IMR-90 (cell line): ENCODE results near the gene VAV1. TPM values are rescaled to one million over a fixed set of nuclear protein-coding genes. Genes with fewer than 3 reads are reported as not detected.

Experiments
- ATAC-seq: fragments of 200-7000 bp; cut with Tn5 transposase; 2 replicates; pipeline ENCODE4 v1.9.1; 2020; ENCODE audit warnings: low read depth, mild to moderate bottlenecking, moderate library complexity
- BruUV-seq: library from RNA; stranded (reverse); fragments of 400-500 nt; replicated peaks from 2 replicates; lab custom pipeline; 2021; lab: Mats Ljungman, UMichigan
- CTCF ChIA-PET: fragments of 300-600 bp; formaldehyde crosslinking; extraction: SDS; loops from one replicate; lab custom pipeline; 2021; ENCODE audit warnings: antibody characterized with exemption; lab: Yijun Ruan, JAX
- POLR2A ChIA-PET: fragments of 300-600 bp; sonication (Branson Sonifier 250); formaldehyde crosslinking; loops from one replicate; lab custom pipeline; 2022; ENCODE audit warnings: antibody characterized with exemption; ENCODE audit not compliant: unreplicated experiment; lab: Charles Lee
- DNase-seq: peaks from one replicate; pipeline ENCODE4 v3.0.0; 2013
- H2AFZ ChIP-seq: replicated peaks from 2 replicates; pipeline ENCODE3; 2013; ENCODE audit warnings: low read length, mild to moderate bottlenecking; ENCODE audit not compliant: poor library complexity
- H2AK5ac ChIP-seq: 2 replicates; pipeline ENCODE4 v1.6.1; 2013; ENCODE audit warnings: low read depth, low read length, inconsistent platforms
- H2AK9ac ChIP-seq: replicated peaks from 2 replicates; pipeline ENCODE3; 2013; ENCODE audit warnings: mild to moderate bottlenecking, low read depth, low read length, moderate library complexity; ENCODE audit not compliant: poor library complexity
- H2BK120ac ChIP-seq: 2 replicates; pipeline ENCODE4 v1.6.1; 2013; ENCODE audit warnings: low read depth, low read length, inconsistent platforms
- H2BK15ac ChIP-seq: 3 replicates; pipeline ENCODE4 v1.6.1; 2013; ENCODE audit warnings: low read depth, low read length, inconsistent platforms
- H2BK20ac ChIP-seq: 2 replicates; pipeline ENCODE4 v1.6.1; 2013; ENCODE audit warnings: low read depth, mild to moderate bottlenecking, inconsistent platforms, low read length, moderate library complexity
- H2BK5ac ChIP-seq: 2 replicates; pipeline ENCODE4 v1.6.1; 2013; ENCODE audit warnings: mild to moderate bottlenecking, low read depth, low read length, inconsistent platforms; ENCODE audit not compliant: poor library complexity, severe bottlenecking
- H3K14ac ChIP-seq: replicated peaks from 2 replicates; pipeline ENCODE4 v1.6.1; 2013; ENCODE audit warnings: low read depth, low read length, inconsistent platforms
- H3K18ac ChIP-seq: 2 replicates; pipeline ENCODE4 v1.6.1; 2013; ENCODE audit warnings: low read depth, low read length, control low read depth
- H3K23ac ChIP-seq: 2 replicates; pipeline ENCODE4 v1.6.1; 2013; ENCODE audit warnings: low read depth, low read length, inconsistent platforms
- H3K27ac ChIP-seq: 2 replicates; pipeline ENCODE4 v1.5.1; 2013; ENCODE audit warnings: mild to moderate bottlenecking, control low read depth, low read length; ENCODE audit not compliant: insufficient read depth
- H3K27me3 ChIP-seq: 2 replicates; pipeline ENCODE4 v1.6.1; 2013; ENCODE audit warnings: low read length; ENCODE audit not compliant: control insufficient read depth, insufficient read depth
- H3K36me3 ChIP-seq: 2 replicates; pipeline ENCODE4 v1.6.1; 2013; ENCODE audit warnings: low read length, mixed read lengths; ENCODE audit not compliant: control insufficient read depth, insufficient read depth
- H3K4ac ChIP-seq: 2 replicates; pipeline ENCODE4 v1.6.1; 2013; ENCODE audit warnings: low read depth, low read length, inconsistent platforms
- H3K4me1 ChIP-seq: 2 replicates; pipeline ENCODE4 v1.6.1; 2013; ENCODE audit warnings: low read length, mixed read lengths; ENCODE audit not compliant: control insufficient read depth, insufficient read depth
- H3K4me2 ChIP-seq: 2 replicates; pipeline ENCODE4 v1.6.1; 2013; ENCODE audit warnings: low read depth, mild to moderate bottlenecking, control low read depth, low read length, moderate library complexity
- H3K4me3 ChIP-seq: 2 replicates; pipeline ENCODE4 v1.5.1; 2013; ENCODE audit warnings: low read depth, mild to moderate bottlenecking, control low read depth, low read length, moderate library complexity; ENCODE audit not compliant: insufficient read depth
- H3K56ac ChIP-seq: 2 replicates; pipeline ENCODE4 v1.6.1; 2013; ENCODE audit warnings: low read length, inconsistent platforms; ENCODE audit not compliant: insufficient read depth; ENCODE audit errors: extremely low read depth
- H3K79me1 ChIP-seq, 2 experiments: 2 replicates each; pipeline ENCODE4 v1.6.1; 2013; ENCODE audit warnings: low read length in 2 of 2, inconsistent platforms in 1 of 2, low read depth in 1 of 2
- H3K9ac ChIP-seq: 2 replicates; pipeline ENCODE4 v1.6.1; 2013; ENCODE audit warnings: low read depth, low read length, control low read depth
- H3K9me1 ChIP-seq: 2 replicates; pipeline ENCODE4 v1.6.1; 2013; ENCODE audit warnings: low read length, inconsistent platforms; ENCODE audit not compliant: insufficient read depth
- H3K9me3 ChIP-seq: 2 replicates; pipeline ENCODE4 v1.6.1; 2013; ENCODE audit warnings: low read length; ENCODE audit not compliant: control insufficient read depth, insufficient read depth
- H4K20me1 ChIP-seq: 2 replicates; pipeline ENCODE4 v1.6.1; 2013; ENCODE audit warnings: low read length, inconsistent platforms; ENCODE audit not compliant: insufficient read depth
- H4K5ac ChIP-seq: 2 replicates; pipeline ENCODE4 v1.6.1; 2013; ENCODE audit warnings: mild to moderate bottlenecking, low read depth, low read length, control low read depth
- H4K8ac ChIP-seq, 2 experiments: 2 replicates each; pipeline ENCODE4 v1.6.1; 2013; ENCODE audit warnings: low read depth in 2 of 2, low read length in 2 of 2, control low read depth in 1 of 2, inconsistent platforms in 1 of 2
- H4K91ac ChIP-seq: 2 replicates; pipeline ENCODE4 v1.6.1; 2013; ENCODE audit warnings: low read depth, low read length, inconsistent platforms; ENCODE audit not compliant: insufficient read depth
- BHLHE40 ChIP-seq: fragments of 150-350 bp; IDR thresholded peaks from 2 replicates; pipeline ENCODE4 v1.6.1; 2016; ENCODE audit warnings: mild to moderate bottlenecking, low read depth, low read length
- CEBPB ChIP-seq: IDR thresholded peaks from 2 replicates; pipeline ENCODE4 v1.6.1; 2012; ENCODE audit warnings: low read depth, low read length, improper control_type of control experiment
- CHD1 ChIP-seq: IDR thresholded peaks from 2 replicates; pipeline ENCODE4 v1.6.1; 2012; ENCODE audit warnings: low read depth, low read length, improper control_type of control experiment
- FOS ChIP-seq: fragments of 150-350 bp; IDR thresholded peaks from 2 replicates; pipeline ENCODE4 v1.6.1; 2016; ENCODE audit warnings: low read depth, low read length
- MAFK ChIP-seq: IDR thresholded peaks from 2 replicates; pipeline ENCODE4 v1.6.1; 2012; ENCODE audit warnings: low read depth, low read length, improper control_type of control experiment
- MAZ ChIP-seq: IDR thresholded peaks from 2 replicates; pipeline ENCODE4 v1.6.1; 2012; ENCODE audit warnings: low read depth, mild to moderate bottlenecking, low read length, improper control_type of control experiment, moderate library complexity, borderline replicate concordance
- MXI1 ChIP-seq: IDR thresholded peaks from 2 replicates; pipeline ENCODE4 v1.6.1; 2012; ENCODE audit warnings: low read depth, mild to moderate bottlenecking, low read length, moderate library complexity, borderline replicate concordance
- NFE2L2 ChIP-seq: fragments of 150-350 bp; IDR thresholded peaks from 2 replicates; pipeline ENCODE4 v1.6.1; 2016; ENCODE audit warnings: low read depth, mild to moderate bottlenecking, low read length
- POLR2A ChIP-seq: IDR thresholded peaks from 2 replicates; pipeline ENCODE4 v1.6.1; 2012; ENCODE audit warnings: mild to moderate bottlenecking, low read depth, low read length
- RAD21 ChIP-seq: IDR thresholded peaks from 2 replicates; pipeline ENCODE4 v1.6.1; 2012; ENCODE audit warnings: low read length, improper control_type of control experiment
- RCOR1 ChIP-seq: IDR thresholded peaks from 2 replicates; pipeline ENCODE4 v1.6.1; 2012; ENCODE audit warnings: mild to moderate bottlenecking, low read length, improper control_type of control experiment; ENCODE audit not compliant: insufficient replicate concordance
- RFX5 ChIP-seq: IDR thresholded peaks from 2 replicates; pipeline ENCODE4 v1.8.0; 2012; ENCODE audit warnings: low read depth, mild to moderate bottlenecking, low read length, moderate library complexity
- SMC3 ChIP-seq: fragments of 150-350 bp; IDR thresholded peaks from 2 replicates; pipeline ENCODE4 v1.6.1; 2016; ENCODE audit warnings: low read depth, mild to moderate bottlenecking, antibody characterized with exemption, low read length, moderate library complexity
- WGBS, 2 experiments: methylation state at CpG; one replicate each; pipeline versions ENCODE4 v1.1.5 to v1.1.7; 2013; ENCODE audit warnings: missing lambda C conversion rate in 2 of 2; ENCODE audit not compliant: insufficient read length in 1 of 2; ENCODE audit errors: extremely low coverage in 2 of 2; 5-methylcytosine and 5-hydroxymethylcytosine counted together
- dilution Hi-C: fragments of 300-500 bp; cut with HindIII; formaldehyde crosslinking; loops from one replicate; pipeline ENCODE4 v1.14.3; 2018; ENCODE audit warnings: low sequenced_read_pairs; ENCODE audit not compliant: unreplicated experiment
- in situ Hi-C: fragments of 300-500 bp; cut with MboI; formaldehyde crosslinking; loops from 3 replicates; pipeline ENCODE4 v1.14.3; 2019; ENCODE audit warnings: low sequenced_read_pairs, inconsistent platforms, mixed read lengths
- intact Hi-C: fragments of 100-400 bp; cut with micrococcal nuclease; formaldehyde crosslinking; loops from 2 replicates; pipeline ENCODE4 v1.10.0; 2022
- polyA plus RNA-seq, 3 experiments: library from polyadenylated mRNA; depleted of rRNA; stranded (reverse); fragments of >200 nt; gene quantifications; 2 replicates each; pipeline ENCODE4 v1.2.3, GENCODE V29; 2012; ENCODE audit warnings: low replicate concordance in 1 of 3
- total RNA-seq: library from RNA; depleted of rRNA; stranded (reverse); fragments of >200 nt; gene quantifications from 2 replicates; pipeline ENCODE4 v1.2.3, GENCODE V29; 2012
- TF ChIP-seq, protein P1 (sequence below): fragments of 150-350 bp; IDR thresholded peaks from 2 replicates; pipeline ENCODE4 v1.6.1; 2017; ENCODE audit warnings: mild to moderate bottlenecking, antibody characterized with exemption, low read length, low read depth
- TF ChIP-seq, protein P2 (sequence below): fragments of 150-350 bp; IDR thresholded peaks from 2 replicates; pipeline ENCODE4 v1.6.1; 2016; ENCODE audit warnings: low read depth, mild to moderate bottlenecking, low read length, moderate library complexity, borderline replicate concordance
- TF ChIP-seq, protein P3 (sequence below): conservative IDR thresholded peaks from 2 replicates; pipeline ENCODE4 v1.5.1; 2012; ENCODE audit warnings: mild to moderate bottlenecking, low read depth, low read length, improper control_type of control experiment

VAV1 gene
- total and polyA plus RNA-seq, 2 of the 4 experiments (the other 2 are of a cell fraction) = not detected

DNA sequence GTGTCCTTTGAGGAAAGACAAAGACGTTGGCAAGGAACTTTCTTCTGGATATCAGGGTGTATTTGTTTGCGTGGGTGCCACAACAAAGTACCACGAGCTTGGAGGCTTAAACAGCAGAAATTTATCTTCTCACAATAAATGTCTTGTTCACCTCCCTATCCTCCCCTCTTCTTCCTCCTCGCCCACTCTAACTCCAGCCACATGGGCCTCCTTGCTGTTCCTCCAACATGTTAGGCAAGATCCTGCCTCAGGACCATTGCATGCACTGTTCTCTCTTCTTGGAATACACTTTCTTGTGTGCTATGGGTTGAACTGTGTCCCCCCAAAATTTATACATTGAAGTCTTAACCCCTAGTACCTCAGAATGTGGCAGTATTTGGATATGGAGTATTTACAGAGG, 45.7 kb downstream of the VAV1 start:
- no peaks in the 10 kb centered on the region for H3K9me1 ChIP-seq
- intact Hi-C loops = no loop called here
- H3K79me1 ChIP-seq = no peaks in the 10 kb centered on the region
- no peak overlapping the region for H2BK15ac ChIP-seq
- H4K20me1 ChIP-seq = no peaks in the 10 kb centered on the region
- DNase-seq = no peak
- no peak overlapping the region for H3K14ac ChIP-seq
- H3K18ac ChIP-seq = no peak overlapping the region
- H2BK20ac ChIP-seq = no peak overlapping the region
- no TSS peak for BruUV-seq
- H3K4me3 ChIP-seq = no peak overlapping the region
- ChIA-PET POLR2A (no interaction called here), CTCF (no interaction called here)
- H3K9ac ChIP-seq = no peak overlapping the region
- no peak overlapping the region for H4K8ac ChIP-seq
- no peak for TF ChIP-seq BHLHE40
- TF ChIP-seq CEBPB = no peak
- TF ChIP-seq, protein P1, sequence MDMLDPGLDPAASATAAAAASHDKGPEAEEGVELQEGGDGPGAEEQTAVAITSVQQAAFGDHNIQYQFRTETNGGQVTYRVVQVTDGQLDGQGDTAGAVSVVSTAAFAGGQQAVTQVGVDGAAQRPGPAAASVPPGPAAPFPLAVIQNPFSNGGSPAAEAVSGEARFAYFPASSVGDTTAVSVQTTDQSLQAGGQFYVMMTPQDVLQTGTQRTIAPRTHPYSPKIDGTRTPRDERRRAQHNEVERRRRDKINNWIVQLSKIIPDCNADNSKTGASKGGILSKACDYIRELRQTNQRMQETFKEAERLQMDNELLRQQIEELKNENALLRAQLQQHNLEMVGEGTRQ = no peak
- no peak for TF ChIP-seq RFX5
- no peak for TF ChIP-seq NFE2L2
- TF ChIP-seq POLR2A = no peak
- TF ChIP-seq RAD21 = no peak
- TF ChIP-seq MAZ = no peak
- TF ChIP-seq FOS = no peak
- TF ChIP-seq RCOR1 = no peak
- no peak for TF ChIP-seq MAFK
- TF ChIP-seq MXI1 = no peak
- no peak for TF ChIP-seq CHD1
- no peak for TF ChIP-seq SMC3
- TF ChIP-seq, protein P2, sequence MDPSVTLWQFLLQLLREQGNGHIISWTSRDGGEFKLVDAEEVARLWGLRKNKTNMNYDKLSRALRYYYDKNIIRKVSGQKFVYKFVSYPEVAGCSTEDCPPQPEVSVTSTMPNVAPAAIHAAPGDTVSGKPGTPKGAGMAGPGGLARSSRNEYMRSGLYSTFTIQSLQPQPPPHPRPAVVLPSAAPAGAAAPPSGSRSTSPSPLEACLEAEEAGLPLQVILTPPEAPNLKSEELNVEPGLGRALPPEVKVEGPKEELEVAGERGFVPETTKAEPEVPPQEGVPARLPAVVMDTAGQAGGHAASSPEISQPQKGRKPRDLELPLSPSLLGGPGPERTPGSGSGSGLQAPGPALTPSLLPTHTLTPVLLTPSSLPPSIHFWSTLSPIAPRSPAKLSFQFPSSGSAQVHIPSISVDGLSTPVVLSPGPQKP = no peak
- TF ChIP-seq, protein P3, sequence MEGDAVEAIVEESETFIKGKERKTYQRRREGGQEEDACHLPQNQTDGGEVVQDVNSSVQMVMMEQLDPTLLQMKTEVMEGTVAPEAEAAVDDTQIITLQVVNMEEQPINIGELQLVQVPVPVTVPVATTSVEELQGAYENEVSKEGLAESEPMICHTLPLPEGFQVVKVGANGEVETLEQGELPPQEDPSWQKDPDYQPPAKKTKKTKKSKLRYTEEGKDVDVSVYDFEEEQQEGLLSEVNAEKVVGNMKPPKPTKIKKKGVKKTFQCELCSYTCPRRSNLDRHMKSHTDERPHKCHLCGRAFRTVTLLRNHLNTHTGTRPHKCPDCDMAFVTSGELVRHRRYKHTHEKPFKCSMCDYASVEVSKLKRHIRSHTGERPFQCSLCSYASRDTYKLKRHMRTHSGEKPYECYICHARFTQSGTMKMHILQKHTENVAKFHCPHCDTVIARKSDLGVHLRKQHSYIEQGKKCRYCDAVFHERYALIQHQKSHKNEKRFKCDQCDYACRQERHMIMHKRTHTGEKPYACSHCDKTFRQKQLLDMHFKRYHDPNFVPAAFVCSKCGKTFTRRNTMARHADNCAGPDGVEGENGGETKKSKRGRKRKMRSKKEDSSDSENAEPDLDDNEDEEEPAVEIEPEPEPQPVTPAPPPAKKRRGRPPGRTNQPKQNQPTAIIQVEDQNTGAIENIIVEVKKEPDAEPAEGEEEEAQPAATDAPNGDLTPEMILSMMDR = no peak
- no peak overlapping the region for H3K4me2 ChIP-seq
- peaks cover 19% of the 10 kb centered on the region for H3K9me3 ChIP-seq
- no peak overlapping the region for H3K4ac ChIP-seq
- no peak overlapping the region for H2BK120ac ChIP-seq
- no peak overlapping the region for H3K23ac ChIP-seq
- no peak overlapping the region for H3K27ac ChIP-seq
- dilution Hi-C loops = no loop called here
- H3K4me1 ChIP-seq = no peaks in the 10 kb centered on the region
- no peak overlapping the region for H4K5ac ChIP-seq
- no peak for ATAC-seq
- no peak overlapping the region for H2BK5ac ChIP-seq
- no peaks in the 10 kb centered on the region for H3K36me3 ChIP-seq
- H2AK9ac ChIP-seq = no peak overlapping the region
- H3K56ac ChIP-seq = no peak overlapping the region
- H2AK5ac ChIP-seq = no peak overlapping the region
- in situ Hi-C loops = no loop called here
- no peak overlapping the region for H4K91ac ChIP-seq
- H2AFZ ChIP-seq = no peak overlapping the region
- WGBS, 2 experiments = no CpG with 5 or more reads among the region's 4 CpGs
- no peaks in the 10 kb centered on the region for H3K27me3 ChIP-seq
